HEK293 (cell line): ENCODE measurements around the gene RPS6KA4.

ENCODE experiments used
- EGR2 ChIP-seq: fragments of 450-650 bp; formaldehyde crosslinking; IDR thresholded peaks from 2 replicates; pipeline ENCODE4 v1.5.1; 2016; ENCODE audit warnings: low read depth, missing biosample characterization, missing genetic modification characterization
- GLIS1 ChIP-seq: fragments of 450-650 bp; formaldehyde crosslinking; IDR thresholded peaks from 2 replicates; pipeline ENCODE4 v1.5.1; 2016; ENCODE audit warnings: missing biosample characterization, missing genetic modification characterization
- KLF9 ChIP-seq: fragments of 450-650 bp; formaldehyde crosslinking; IDR thresholded peaks from 2 replicates; pipeline ENCODE4 v1.5.1; 2016; ENCODE audit warnings: missing biosample characterization, missing genetic modification characterization, low read depth
- PATZ1 ChIP-seq: fragments of 450-650 bp; formaldehyde crosslinking; IDR thresholded peaks from 2 replicates; pipeline ENCODE4 v1.5.1; 2016; ENCODE audit warnings: missing biosample characterization, missing genetic modification characterization
- SCRT1 ChIP-seq: fragments of 450-650 bp; formaldehyde crosslinking; IDR thresholded peaks from 2 replicates; pipeline ENCODE4 v1.5.1; 2016; ENCODE audit warnings: missing biosample characterization, missing genetic modification characterization, borderline replicate concordance
- SCRT2 ChIP-seq: fragments of 450-650 bp; formaldehyde crosslinking; IDR thresholded peaks from 2 replicates; pipeline ENCODE4 v1.5.1; 2016; ENCODE audit warnings: missing biosample characterization, missing genetic modification characterization
- ZBTB17 ChIP-seq: fragments of 450-650 bp; formaldehyde crosslinking; IDR thresholded peaks from 2 replicates; pipeline ENCODE4 v1.5.1; 2016; ENCODE audit warnings: missing biosample characterization, missing genetic modification characterization
- ZNF112 ChIP-seq: fragments of 450-650 bp; formaldehyde crosslinking; IDR thresholded peaks from 2 replicates; pipeline ENCODE4 v1.5.0; 2017; ENCODE audit warnings: missing biosample characterization, missing genetic modification characterization
- ZNF19 ChIP-seq: fragments of 450-650 bp; formaldehyde crosslinking; IDR thresholded peaks from 2 replicates; pipeline ENCODE4; 2016; ENCODE audit warnings: missing biosample characterization, missing genetic modification characterization, low read depth
- ZNF202 ChIP-seq: fragments of 450-650 bp; formaldehyde crosslinking; IDR thresholded peaks from 2 replicates; pipeline ENCODE4 v1.5.1; 2016; ENCODE audit warnings: missing biosample characterization, missing genetic modification characterization, borderline replicate concordance
- ZNF239 ChIP-seq: fragments of 450-650 bp; formaldehyde crosslinking; IDR thresholded peaks from 2 replicates; pipeline ENCODE4 v1.5.1; 2016; ENCODE audit warnings: missing biosample characterization, missing genetic modification characterization
- ZNF280C ChIP-seq: fragments of 450-650 bp; formaldehyde crosslinking; IDR thresholded peaks from 2 replicates; pipeline ENCODE4 v1.5.1; 2016; ENCODE audit warnings: missing biosample characterization, missing genetic modification characterization
- ZNF341 ChIP-seq: fragments of 450-650 bp; formaldehyde crosslinking; IDR thresholded peaks from 2 replicates; pipeline ENCODE4; 2016; ENCODE audit warnings: low read depth, missing biosample characterization, missing genetic modification characterization
- ZNF449 ChIP-seq: fragments of 450-650 bp; formaldehyde crosslinking; IDR thresholded peaks from 2 replicates; pipeline ENCODE4 v1.5.1; 2017; ENCODE audit warnings: missing biosample characterization, mild to moderate bottlenecking, missing genetic modification characterization, moderate library complexity
- ZNF558 ChIP-seq: fragments of 450-650 bp; formaldehyde crosslinking; IDR thresholded peaks from 2 replicates; pipeline ENCODE4 v1.5.1; 2016; ENCODE audit warnings: missing biosample characterization, missing genetic modification characterization
- ZNF777 ChIP-seq: fragments of 450-650 bp; formaldehyde crosslinking; IDR thresholded peaks from 2 replicates; pipeline ENCODE4 v1.5.1; 2017; ENCODE audit warnings: missing biosample characterization, missing genetic modification characterization, borderline replicate concordance
- ZNF837 ChIP-seq: fragments of 450-650 bp; formaldehyde crosslinking; IDR thresholded peaks from 2 replicates; pipeline ENCODE4 v1.5.1; 2016; ENCODE audit warnings: missing biosample characterization, missing genetic modification characterization
- TF ChIP-seq, protein P1 (sequence below): fragments of 450-650 bp; formaldehyde crosslinking; IDR thresholded peaks from 2 replicates; pipeline ENCODE4 v1.5.1; 2017; ENCODE audit warnings: missing biosample characterization, missing genetic modification characterization
- TF ChIP-seq, protein P2 (sequence below): fragments of 450-650 bp; formaldehyde crosslinking; IDR thresholded peaks from 2 replicates; pipeline ENCODE4 v1.5.1; 2016; ENCODE audit warnings: missing biosample characterization, missing genetic modification characterization
- TF ChIP-seq, protein P3 (sequence below): fragments of 450-650 bp; IDR thresholded peaks from 2 replicates; pipeline ENCODE4 v1.5.1; 2018; ENCODE audit warnings: missing biosample characterization, mild to moderate bottlenecking, missing genetic modification characterization

RPS6KA4 gene

GRCh38 chr11:64359712-64360445 lies 917 bp downstream of the RPS6KA4 start (continued):
- TF ChIP-seq, protein P1, sequence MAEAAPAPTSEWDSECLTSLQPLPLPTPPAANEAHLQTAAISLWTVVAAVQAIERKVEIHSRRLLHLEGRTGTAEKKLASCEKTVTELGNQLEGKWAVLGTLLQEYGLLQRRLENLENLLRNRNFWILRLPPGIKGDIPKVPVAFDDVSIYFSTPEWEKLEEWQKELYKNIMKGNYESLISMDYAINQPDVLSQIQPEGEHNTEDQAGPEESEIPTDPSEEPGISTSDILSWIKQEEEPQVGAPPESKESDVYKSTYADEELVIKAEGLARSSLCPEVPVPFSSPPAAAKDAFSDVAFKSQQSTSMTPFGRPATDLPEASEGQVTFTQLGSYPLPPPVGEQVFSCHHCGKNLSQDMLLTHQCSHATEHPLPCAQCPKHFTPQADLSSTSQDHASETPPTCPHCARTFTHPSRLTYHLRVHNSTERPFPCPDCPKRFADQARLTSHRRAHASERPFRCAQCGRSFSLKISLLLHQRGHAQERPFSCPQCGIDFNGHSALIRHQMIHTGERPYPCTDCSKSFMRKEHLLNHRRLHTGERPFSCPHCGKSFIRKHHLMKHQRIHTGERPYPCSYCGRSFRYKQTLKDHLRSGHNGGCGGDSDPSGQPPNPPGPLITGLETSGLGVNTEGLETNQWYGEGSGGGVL (tag by site-specific recombination): no peak
- TF ChIP-seq, protein P2, sequence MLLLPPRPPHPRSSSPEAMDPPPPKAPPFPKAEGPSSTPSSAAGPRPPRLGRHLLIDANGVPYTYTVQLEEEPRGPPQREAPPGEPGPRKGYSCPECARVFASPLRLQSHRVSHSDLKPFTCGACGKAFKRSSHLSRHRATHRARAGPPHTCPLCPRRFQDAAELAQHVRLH (tag by site-specific recombination): no peak
- TF ChIP-seq ZNF341 (tag by site-specific recombination): peak; percentile 46; the same call in 1 of the 2 replicates
- TF ChIP-seq ZNF112: no peak
- TF ChIP-seq ZNF280C (tag by site-specific recombination): no peak
- TF ChIP-seq ZNF558 (tag by site-specific recombination): no peak
- TF ChIP-seq, protein P3, sequence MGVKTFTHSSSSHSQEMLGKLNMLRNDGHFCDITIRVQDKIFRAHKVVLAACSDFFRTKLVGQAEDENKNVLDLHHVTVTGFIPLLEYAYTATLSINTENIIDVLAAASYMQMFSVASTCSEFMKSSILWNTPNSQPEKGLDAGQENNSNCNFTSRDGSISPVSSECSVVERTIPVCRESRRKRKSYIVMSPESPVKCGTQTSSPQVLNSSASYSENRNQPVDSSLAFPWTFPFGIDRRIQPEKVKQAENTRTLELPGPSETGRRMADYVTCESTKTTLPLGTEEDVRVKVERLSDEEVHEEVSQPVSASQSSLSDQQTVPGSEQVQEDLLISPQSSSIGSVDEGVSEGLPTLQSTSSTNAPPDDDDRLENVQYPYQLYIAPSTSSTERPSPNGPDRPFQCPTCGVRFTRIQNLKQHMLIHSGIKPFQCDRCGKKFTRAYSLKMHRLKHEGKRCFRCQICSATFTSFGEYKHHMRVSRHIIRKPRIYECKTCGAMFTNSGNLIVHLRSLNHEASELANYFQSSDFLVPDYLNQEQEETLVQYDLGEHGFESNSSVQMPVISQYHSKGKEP (tag by site-specific recombination): 0 out of 2 replicates have a peak, but pooled peaks have one; percentile 8
- TF ChIP-seq EGR2 (tag by site-specific recombination): 0 out of 2 replicates have a peak, but pooled peaks have one; percentile 12
- no peak for TF ChIP-seq ZNF777
- 0 out of 2 replicates have a peak, but pooled peaks have one; percentile 16 for TF ChIP-seq KLF9 (tag by site-specific recombination)
- TF ChIP-seq ZNF19: no peak
- TF ChIP-seq ZNF837: no peak
- no peak for TF ChIP-seq ZBTB17 (tag by site-specific recombination)
- TF ChIP-seq SCRT2 (tag by site-specific recombination): no peak
- TF ChIP-seq GLIS1 (tag by site-specific recombination): peak; percentile 88
- peak; percentile 10; the same call in 1 of the 2 replicates for TF ChIP-seq PATZ1
- no peak for TF ChIP-seq ZNF202 (tag by site-specific recombination)
- no peak for TF ChIP-seq ZNF239
- no peak for TF ChIP-seq ZNF449 (tag by site-specific recombination)
- no peak for TF ChIP-seq SCRT1 (tag by site-specific recombination)
